ENCODE measurements around the gene OR4D11.
"Not testable (repeated sequence)": the region's sequence is repeated elsewhere in the genome, so short reads cannot be mapped to it uniquely, and the experiment has no call there.

OR4D11 gene

GRCh38 chr11:59503276-59503675 lies at the start of gene OR4D11:
TSS of gene OR4D11 (plus strand) at chr11:59503576. CDS start at chr11:59503576, 0 bp downstream.
- DNase-seq (ENCODE audit: low read depth in 2 of 2): no peak

GRCh38 chr11:59456661-59457060 lies 46.7 kb upstream of the OR4D11 start, which contains the start of gene OR4D6:
TSS of gene OR4D6 (plus strand) at chr11:59456961. CDS start at chr11:59456961, 0 bp downstream.
- no peak for DNase-seq (ENCODE audit: low read depth in 2 of 2)

GRCh38 chr11:59459916-59460315 lies 43.5 kb upstream of the OR4D11 start:
- DNase-seq (ENCODE audit: low read depth in 2 of 2): no peak

GRCh38 chr11:59463190-59463641 lies 40.2 kb upstream of the OR4D11 start:
- no peak for DNase-seq (ENCODE audit: low read depth in 2 of 2)

- no peak for DNase-seq (ENCODE audit: low read depth in 2 of 2)
Measured at GRCh38 chr11:59473015-59473414, 30.4 kb upstream of the OR4D11 start, which contains the start of gene OR4D10. TSS of gene OR4D10 (plus strand) at chr11:59473315. CDS start at chr11:59477430, 4,115 bp downstream.

GRCh38 chr11:59475176-59475575 lies 28.2 kb upstream of the OR4D11 start:
- no peak for DNase-seq (ENCODE audit: low read depth in 2 of 2)

GRCh38 chr11:59479906-59480305 lies 23.5 kb upstream of the OR4D11 start:
- DNase-seq (ENCODE audit: low read depth in 2 of 2): no peak

GRCh38 chr11:59480359-59480758 lies 23.0 kb upstream of the OR4D11 start:
- no peak for DNase-seq (ENCODE audit: low read depth in 2 of 2)

GRCh38 chr11:59501931-59502330 lies 1.4 kb upstream of the OR4D11 start:
- no peak for DNase-seq (ENCODE audit: low read depth in 2 of 2)

GRCh38 chr11:59510941-59511589 lies 7.7 kb downstream of the OR4D11 start, which contains the start of gene OR4D9:
TSS of gene OR4D9 (plus strand) at chr11:59511539. CDS start at chr11:59514913, 3,374 bp downstream.
- no peak for DNase-seq (ENCODE audit: low read depth in 2 of 2)

GRCh38 chr11:59511675-59512074 lies 8.3 kb downstream of the OR4D11 start:
- DNase-seq (ENCODE audit: low read depth in 2 of 2): no peak

GRCh38 chr11:59520139-59520538 lies 16.8 kb downstream of the OR4D11 start:
- not testable (repeated sequence) for DNase-seq (ENCODE audit: low read depth in 2 of 2)

GRCh38 chr11:59520741-59521140 lies 17.4 kb downstream of the OR4D11 start:
- DNase-seq (ENCODE audit: low read depth in 2 of 2): no peak

- no peak for DNase-seq (ENCODE audit: low read depth in 2 of 2)
Measured at GRCh38 chr11:59523541-59523940, 20.2 kb downstream of the OR4D11 start.

- no peak for DNase-seq (ENCODE audit: low read depth in 2 of 2)
Measured at GRCh38 chr11:59528711-59529110, 25.3 kb downstream of the OR4D11 start.

- no peak for DNase-seq (ENCODE audit: low read depth in 2 of 2)
Measured at GRCh38 chr11:59532620-59533019, 29.2 kb downstream of the OR4D11 start.

- DNase-seq (ENCODE audit: low read depth in 2 of 2): no peak
Measured at GRCh38 chr11:59534676-59535075, 31.3 kb downstream of the OR4D11 start.

GRCh38 chr11:59542142-59542810 lies 38.9 kb downstream of the OR4D11 start:
- DNase-seq (ENCODE audit: low read depth in 2 of 2): no peak

GRCh38 chr11:59543713-59544112 lies 40.3 kb downstream of the OR4D11 start:
- DNase-seq (ENCODE audit: low read depth in 2 of 2): not testable (repeated sequence)

- DNase-seq (ENCODE audit: low read depth in 2 of 2): no peak
Measured at GRCh38 chr11:59544869-59545178, 41.4 kb downstream of the OR4D11 start.

GRCh38 chr11:59545179-59546020 lies 42.0 kb downstream of the OR4D11 start:
- no peak for DNase-seq (ENCODE audit: low read depth in 2 of 2)

- DNase-seq (ENCODE audit: low read depth in 2 of 2): not testable (repeated sequence)
Measured at GRCh38 chr11:59547605-59548308, 44.4 kb downstream of the OR4D11 start.

Measured in stimulated activated CD8-positive, alpha-beta memory T cell treated with anti-CD3 and anti-CD28 coated beads, Interleukin-2, amount 100 ng/mL, for 48 hours (primary cell).